ENCODE measurements around the gene CUL4A. TPM values are rescaled to one million over a fixed set of nuclear protein-coding genes. Genes with fewer than 3 reads are reported as not detected.
"Not testable (repeated sequence)": the region's sequence is repeated elsewhere in the genome, so short reads cannot be mapped to it uniquely, and the experiment has no call there.

The CUL4A gene
- polyA plus RNA-seq, 4 donors = 30.2 to 80.1 (median 32.5) TPM

DNA sequence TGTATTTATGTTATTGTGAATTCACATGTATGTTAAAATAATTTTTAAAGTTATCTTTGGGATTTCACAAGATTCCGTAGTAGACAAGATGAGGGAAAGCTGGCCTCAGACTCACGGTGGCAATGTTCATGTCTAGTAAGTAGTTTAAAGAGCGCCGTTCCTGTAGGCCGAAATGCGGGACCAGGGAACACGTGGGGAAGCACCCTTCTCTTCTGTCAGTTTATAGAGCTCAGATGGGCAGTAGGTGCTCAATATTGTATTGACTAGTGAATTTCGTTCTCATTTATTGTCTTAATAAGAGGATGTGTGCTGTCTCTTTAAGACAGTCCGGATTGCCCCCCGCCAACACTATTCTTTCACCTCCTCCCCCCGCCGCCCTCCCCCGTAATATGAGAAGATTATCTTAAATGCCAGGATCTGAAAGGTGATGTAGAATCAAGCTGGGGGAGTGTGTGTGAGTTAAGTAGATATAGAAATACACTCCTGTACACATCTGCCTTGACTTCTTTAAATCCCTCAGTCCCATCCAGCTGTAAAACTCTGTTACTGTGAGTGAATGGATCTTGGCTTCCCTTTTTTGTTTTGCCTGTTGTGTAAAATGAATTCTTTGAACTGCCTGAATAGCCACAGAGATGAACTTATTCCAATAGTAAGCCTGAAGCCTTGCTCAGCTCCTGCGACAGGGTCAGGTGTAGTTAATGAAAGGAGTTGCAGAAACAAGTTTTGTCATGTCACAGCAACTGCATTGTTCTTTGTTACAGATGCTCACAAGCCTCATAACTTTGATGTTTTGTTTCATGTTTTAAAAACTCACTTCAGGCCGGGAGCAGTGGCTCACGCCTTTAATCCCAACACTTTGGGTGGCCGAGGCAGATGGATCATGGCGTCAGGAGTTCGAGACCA, 88.9 kb downstream of the CUL4A start:
- FAIRE-seq (no peak), DNase-seq (no peak)
- Histone ChIP-seq H3K27ac (ENCODE audit: low read depth in 1 of 3, low read length in 2 of 3) (peak overlapping the region in 2 of 3 donors; percentile 76 to 92), H3K9me3 (ENCODE audit: control insufficient read depth in 2 of 2, insufficient read depth in 1 of 2, low read depth in 1 of 2, low read length in 1 of 2) (no peaks in the 10 kb centered on the region), H3K4me3 (ENCODE audit: low read depth in 1 of 3, low read length in 3 of 3) (peak overlapping the region; percentile 72 to 95 (median 79)), H3K27me3 (ENCODE audit: control insufficient read depth in 3 of 3, insufficient read depth in 3 of 3, low read length in 3 of 3) (no peaks in the 10 kb centered on the region), H3K4me1 (ENCODE audit: control insufficient read depth in 3 of 3, insufficient read depth in 2 of 3, low read depth in 1 of 3, low read length in 2 of 3) (peaks cover 0 to 9% (median 0%) of the 10 kb centered on the region in 3 donors), H3K36me3 (ENCODE audit: control insufficient read depth in 3 of 3, insufficient read depth in 2 of 3, low read depth in 1 of 3, low read length in 3 of 3) (peaks cover 0 to 26% (median 0%) of the 10 kb centered on the region in 3 donors)
- 31 to 42% (median 33%) methylated on average over 19 of the region's 19 CpGs for WGBS, 3 donors

DNA sequence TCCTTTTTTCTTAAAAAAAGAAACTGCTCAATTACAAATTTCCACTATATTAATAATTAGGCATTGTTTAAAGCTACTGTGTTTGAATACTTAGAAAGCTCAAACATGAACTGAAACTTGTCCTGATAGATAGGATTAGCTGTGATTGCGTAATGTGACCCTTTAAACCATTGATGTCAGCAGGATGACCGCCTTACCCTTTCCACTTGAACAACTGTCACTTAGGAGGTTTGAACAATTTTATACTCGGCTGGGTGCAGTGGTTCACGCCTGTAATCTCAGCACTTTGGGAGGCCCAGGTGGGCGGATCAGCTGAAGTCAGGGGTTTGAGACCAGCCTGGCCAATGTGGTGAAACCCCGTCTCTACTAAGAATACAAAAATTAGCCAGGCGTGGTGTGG, 90.5 kb downstream of the CUL4A start:
- no peak for FAIRE-seq
- DNase-seq = peak; percentile 79 to 86
- WGBS, 3 donors = 44 to 63% (median 47%) methylated on average over 7 of the region's 7 CpGs

DNA sequence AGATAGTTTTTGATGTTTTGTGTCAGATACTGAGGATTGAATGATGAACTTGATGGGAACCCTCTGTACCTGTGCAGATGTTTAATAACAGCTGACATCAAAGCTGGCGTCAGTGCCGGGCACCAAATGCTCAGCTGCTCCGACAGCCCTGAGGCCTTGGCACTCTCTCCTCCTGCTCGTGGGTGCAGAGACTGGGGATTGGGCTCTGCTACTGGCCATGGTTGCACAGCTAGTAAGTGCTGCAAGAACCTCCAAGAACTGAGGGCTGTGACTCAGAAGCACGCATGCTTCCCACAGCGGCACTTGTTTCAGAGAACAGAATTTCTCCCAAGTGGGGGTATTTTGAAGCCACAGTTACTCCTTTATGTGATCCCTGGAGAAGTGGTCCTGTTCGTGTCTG, 93.6 kb downstream of the CUL4A start:
- H3K36me3 ChIP-seq (ENCODE audit: control insufficient read depth in 3 of 3, insufficient read depth in 2 of 3, low read depth in 1 of 3, low read length in 3 of 3) = peaks cover 0 to 47% (median 2%) of the 10 kb centered on the region in 3 donors
- H3K4me1 ChIP-seq (ENCODE audit: control insufficient read depth in 3 of 3, insufficient read depth in 2 of 3, low read depth in 1 of 3, low read length in 2 of 3) = peaks cover 0 to 9% (median 0%) of the 10 kb centered on the region in 3 donors
- no peak for FAIRE-seq
- no peak overlapping the region for H3K4me3 ChIP-seq (ENCODE audit: low read depth in 1 of 3, low read length in 3 of 3)
- H3K27me3 ChIP-seq (ENCODE audit: control insufficient read depth in 3 of 3, insufficient read depth in 3 of 3, low read length in 3 of 3) = no peaks in the 10 kb centered on the region
- no peak overlapping the region for H3K27ac ChIP-seq (ENCODE audit: low read depth in 1 of 3, low read length in 2 of 3)
- 88 to 90% (median 90%) methylated on average over 7 of the region's 7 CpGs for WGBS, 3 donors
- no peak for DNase-seq
- H3K9me3 ChIP-seq (ENCODE audit: control insufficient read depth in 2 of 2, insufficient read depth in 1 of 2, low read depth in 1 of 2, low read length in 1 of 2) = no peaks in the 10 kb centered on the region

More for the DNA sequence above, 90.5 kb downstream of the CUL4A start:
- Histone ChIP-seq H3K4me3 (ENCODE audit: low read depth in 1 of 3, low read length in 3 of 3) (no peak overlapping the region), H3K4me1 (ENCODE audit: control insufficient read depth in 3 of 3, insufficient read depth in 2 of 3, low read depth in 1 of 3, low read length in 2 of 3) (peaks cover 0 to 9% (median 0%) of the 10 kb centered on the region in 3 donors), H3K27ac (ENCODE audit: low read depth in 1 of 3, low read length in 2 of 3) (peak overlapping the region in 1 of 3 donors; percentile 65), H3K36me3 (ENCODE audit: control insufficient read depth in 3 of 3, insufficient read depth in 2 of 3, low read depth in 1 of 3, low read length in 3 of 3) (peaks cover 0 to 32% (median 0%) of the 10 kb centered on the region in 3 donors), H3K27me3 (ENCODE audit: control insufficient read depth in 3 of 3, insufficient read depth in 3 of 3, low read length in 3 of 3) (no peaks in the 10 kb centered on the region), H3K9me3 (ENCODE audit: control insufficient read depth in 2 of 2, insufficient read depth in 1 of 2, low read depth in 1 of 2, low read length in 1 of 2) (no peaks in the 10 kb centered on the region)

DNA sequence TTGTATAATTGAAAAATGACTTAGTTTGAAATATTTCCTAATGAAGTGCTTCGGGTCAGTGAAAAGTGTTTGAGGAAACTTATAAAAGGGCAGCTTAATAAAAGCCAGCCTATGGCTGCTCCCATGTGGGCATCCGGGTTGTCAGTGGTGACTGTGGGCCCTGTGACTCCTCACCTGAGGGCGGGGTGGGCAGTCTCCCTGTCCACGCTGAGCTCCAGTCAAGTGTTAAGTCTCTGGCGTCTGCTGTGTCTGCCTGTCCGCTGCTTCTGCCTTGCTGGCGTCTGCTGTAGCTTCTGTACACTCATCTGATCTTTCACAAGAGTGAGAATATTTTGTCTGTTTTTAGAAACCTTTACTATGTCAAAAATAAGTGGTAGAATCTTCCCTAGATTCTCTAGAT, 94.7 kb downstream of the CUL4A start:
- WGBS, 3 donors = 90 to 93% (median 91%) methylated on average over 7 of the region's 7 CpGs
- Histone ChIP-seq H3K9me3 (ENCODE audit: control insufficient read depth in 2 of 2, insufficient read depth in 1 of 2, low read depth in 1 of 2, low read length in 1 of 2) (no peaks in the 10 kb centered on the region), H3K4me3 (ENCODE audit: low read depth in 1 of 3, low read length in 3 of 3) (no peak overlapping the region), H3K36me3 (ENCODE audit: control insufficient read depth in 3 of 3, insufficient read depth in 2 of 3, low read depth in 1 of 3, low read length in 3 of 3) (peaks cover 0 to 47% (median 2%) of the 10 kb centered on the region in 3 donors), H3K27ac (ENCODE audit: low read depth in 1 of 3, low read length in 2 of 3) (no peak overlapping the region), H3K27me3 (ENCODE audit: control insufficient read depth in 3 of 3, insufficient read depth in 3 of 3, low read length in 3 of 3) (no peaks in the 10 kb centered on the region), H3K4me1 (ENCODE audit: control insufficient read depth in 3 of 3, insufficient read depth in 2 of 3, low read depth in 1 of 3, low read length in 2 of 3) (peaks cover 0 to 8% (median 0%) of the 10 kb centered on the region in 3 donors)
- no peak for FAIRE-seq
- DNase-seq = no peak

DNA sequence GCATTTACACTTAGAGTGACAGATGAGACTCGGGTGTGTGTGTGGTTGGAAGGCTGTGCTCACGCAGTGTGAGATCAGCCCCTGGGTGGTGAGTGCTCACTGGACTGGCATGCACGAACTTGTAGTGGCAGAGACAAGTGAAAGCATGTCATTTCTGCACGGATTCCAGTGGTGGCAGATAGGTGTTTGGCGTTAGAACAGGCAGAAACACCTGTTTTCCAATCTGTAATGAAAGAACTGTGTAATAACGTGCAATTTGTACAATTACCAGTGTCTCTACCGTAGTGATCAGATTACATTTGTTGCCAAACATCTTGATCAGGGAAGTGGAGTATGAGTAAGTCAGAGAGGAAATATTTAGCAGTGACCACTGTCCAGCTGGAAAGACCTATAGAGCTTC, 95.8 kb downstream of the CUL4A start:
- Histone ChIP-seq H3K9me3 (ENCODE audit: control insufficient read depth in 2 of 2, insufficient read depth in 1 of 2, low read depth in 1 of 2, low read length in 1 of 2) (no peaks in the 10 kb centered on the region), H3K4me1 (ENCODE audit: control insufficient read depth in 3 of 3, insufficient read depth in 2 of 3, low read depth in 1 of 3, low read length in 2 of 3) (peaks cover 0 to under 1% (median 0%) of the 10 kb centered on the region in 3 donors), H3K27me3 (ENCODE audit: control insufficient read depth in 3 of 3, insufficient read depth in 3 of 3, low read length in 3 of 3) (no peaks in the 10 kb centered on the region), H3K4me3 (ENCODE audit: low read depth in 1 of 3, low read length in 3 of 3) (no peak overlapping the region), H3K27ac (ENCODE audit: low read depth in 1 of 3, low read length in 2 of 3) (no peak overlapping the region), H3K36me3 (ENCODE audit: control insufficient read depth in 3 of 3, insufficient read depth in 2 of 3, low read depth in 1 of 3, low read length in 3 of 3) (peaks cover 2 to 51% (median 6%) of the 10 kb centered on the region in 3 donors)
- WGBS, 3 donors = 47 to 64% (median 54%) methylated on average over 7 of the region's 7 CpGs
- DNase-seq (no peak), FAIRE-seq (no peak)

DNA sequence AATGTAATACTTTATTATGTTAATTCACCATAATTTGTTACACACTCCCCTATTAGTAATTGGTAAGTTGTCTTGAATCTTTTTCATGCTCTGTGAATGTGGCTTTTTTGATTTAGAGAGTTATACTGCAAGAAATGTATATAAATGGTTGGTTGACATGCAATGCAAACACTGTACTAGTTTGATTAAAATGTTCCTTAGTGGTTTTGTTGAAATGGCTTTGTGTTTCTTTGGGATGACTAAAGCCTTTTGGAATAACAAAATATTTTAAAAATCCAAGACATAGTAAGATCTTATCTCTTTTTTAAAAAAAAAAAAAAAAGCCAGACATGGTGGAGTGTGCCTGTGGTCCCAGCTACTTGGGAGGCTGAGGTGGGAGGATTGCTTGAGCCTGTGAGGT, 98.1 kb downstream of the CUL4A start:
- DNase-seq (no peak), FAIRE-seq (no peak)
- no peak overlapping the region for H3K27ac ChIP-seq (ENCODE audit: low read depth in 1 of 3, low read length in 2 of 3)
- H3K36me3 ChIP-seq (ENCODE audit: control insufficient read depth in 3 of 3, insufficient read depth in 2 of 3, low read depth in 1 of 3, low read length in 3 of 3) = peaks cover 6 to 64% (median 11%) of the 10 kb centered on the region in 3 donors
- H3K4me1 ChIP-seq (ENCODE audit: control insufficient read depth in 3 of 3, insufficient read depth in 2 of 3, low read depth in 1 of 3, low read length in 2 of 3) = no peaks in the 10 kb centered on the region
- no peak overlapping the region for H3K4me3 ChIP-seq (ENCODE audit: low read depth in 1 of 3, low read length in 3 of 3)
- no peaks in the 10 kb centered on the region for H3K27me3 ChIP-seq (ENCODE audit: control insufficient read depth in 3 of 3, insufficient read depth in 3 of 3, low read length in 3 of 3)
- no peaks in the 10 kb centered on the region for H3K9me3 ChIP-seq (ENCODE audit: control insufficient read depth in 2 of 2, insufficient read depth in 1 of 2, low read depth in 1 of 2, low read length in 1 of 2)

DNA sequence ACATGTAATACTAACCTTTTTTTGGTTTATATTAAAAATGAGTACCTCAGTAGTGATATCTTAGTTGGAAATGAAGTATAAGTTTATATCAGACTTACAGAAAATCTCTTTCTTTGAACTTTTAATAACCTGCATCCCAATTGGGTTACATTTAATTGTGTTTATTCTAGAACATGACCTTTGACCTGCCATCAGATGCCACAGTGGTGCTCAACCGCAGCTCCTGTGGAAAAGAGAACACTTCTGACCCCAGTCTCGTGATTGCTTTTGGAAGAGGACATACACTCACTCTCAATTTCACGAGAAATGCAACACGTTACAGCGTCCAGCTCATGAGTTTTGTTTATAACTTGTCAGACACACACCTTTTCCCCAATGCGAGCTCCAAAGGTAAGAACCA, 100.1 kb downstream of the CUL4A start:
- FAIRE-seq (no peak), DNase-seq (no peak)
- no peak overlapping the region for H3K4me3 ChIP-seq (ENCODE audit: low read depth in 1 of 3, low read length in 3 of 3)
- H3K27ac ChIP-seq (ENCODE audit: low read depth in 1 of 3, low read length in 2 of 3) = no peak overlapping the region
- H3K4me1 ChIP-seq (ENCODE audit: control insufficient read depth in 3 of 3, insufficient read depth in 2 of 3, low read depth in 1 of 3, low read length in 2 of 3) = no peaks in the 10 kb centered on the region
- no peaks in the 10 kb centered on the region for H3K9me3 ChIP-seq (ENCODE audit: control insufficient read depth in 2 of 2, insufficient read depth in 1 of 2, low read depth in 1 of 2, low read length in 1 of 2)
- no peaks in the 10 kb centered on the region for H3K27me3 ChIP-seq (ENCODE audit: control insufficient read depth in 3 of 3, insufficient read depth in 3 of 3, low read length in 3 of 3)
- peaks cover 6 to 63% (median 11%) of the 10 kb centered on the region in 3 donors for H3K36me3 ChIP-seq (ENCODE audit: control insufficient read depth in 3 of 3, insufficient read depth in 2 of 3, low read depth in 1 of 3, low read length in 3 of 3)
- 71 to 83% (median 79%) methylated on average over 6 of the region's 6 CpGs for WGBS, 3 donors

DNA sequence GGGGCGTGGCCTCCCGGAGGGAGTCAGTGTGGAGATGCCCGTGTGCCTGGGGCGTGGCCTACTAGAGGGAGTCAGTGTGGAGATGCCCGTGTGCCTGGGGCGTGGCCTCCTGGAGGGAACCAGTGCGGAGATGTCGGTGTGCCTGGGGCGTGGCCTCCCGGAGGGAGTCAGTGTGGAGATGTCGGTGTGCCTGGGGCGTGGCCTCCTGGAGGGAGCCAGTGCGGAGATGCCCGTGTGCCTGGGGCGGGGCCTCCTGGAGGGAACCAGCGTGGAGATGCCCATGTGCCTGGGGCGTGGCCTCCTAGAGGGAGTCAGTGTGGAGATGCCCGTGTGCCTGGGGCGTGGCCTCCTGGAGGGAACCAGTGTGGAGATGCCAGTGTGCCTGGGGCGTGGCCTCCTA, 104.7 kb downstream of the CUL4A start:
- not testable (repeated sequence) for FAIRE-seq; DNase-seq; H3K9me3 ChIP-seq (ENCODE audit: control insufficient read depth in 2 of 2, insufficient read depth in 1 of 2, low read depth in 1 of 2, low read length in 1 of 2); H3K27me3 ChIP-seq (ENCODE audit: control insufficient read depth in 3 of 3, insufficient read depth in 3 of 3, low read length in 3 of 3); H3K4me3 ChIP-seq (ENCODE audit: low read depth in 1 of 3, low read length in 3 of 3); H3K27ac ChIP-seq (ENCODE audit: low read depth in 1 of 3, low read length in 2 of 3); H3K4me1 ChIP-seq (ENCODE audit: control insufficient read depth in 3 of 3, insufficient read depth in 2 of 3, low read depth in 1 of 3, low read length in 2 of 3)
- peaks cover 6 to 73% (median 9%) of the 10 kb centered on the region in 3 donors for H3K36me3 ChIP-seq (ENCODE audit: control insufficient read depth in 3 of 3, insufficient read depth in 2 of 3, low read depth in 1 of 3, low read length in 3 of 3)
- 85 to 95% (median 94%) methylated on average over 14 to 20 of the region's 20 CpGs for WGBS, 3 donors
